IMR-90 (cell line): Measurements from ENCODE around the gene COX10. TPM values are rescaled to one million over a fixed set of nuclear protein-coding genes. Genes with fewer than 3 reads are reported as not detected.

Source experiments
- ATAC-seq: fragments of 200-7000 bp; cut with Tn5 transposase; 2 replicates; pipeline ENCODE4 v1.9.1; 2020; ENCODE audit warnings: low read depth, mild to moderate bottlenecking, moderate library complexity
- BruUV-seq: library from RNA; stranded (reverse); fragments of 400-500 nt; replicated peaks from 2 replicates; lab custom pipeline; 2021; lab: Mats Ljungman, UMichigan
- CTCF ChIA-PET: fragments of 300-600 bp; formaldehyde crosslinking; extraction: SDS; loops from one replicate; lab custom pipeline; 2021; ENCODE audit warnings: antibody characterized with exemption; lab: Yijun Ruan, JAX
- POLR2A ChIA-PET: fragments of 300-600 bp; sonication (Branson Sonifier 250); formaldehyde crosslinking; loops from one replicate; lab custom pipeline; 2022; ENCODE audit warnings: antibody characterized with exemption; ENCODE audit not compliant: unreplicated experiment; lab: Charles Lee
- DNase-seq: peaks from one replicate; pipeline ENCODE4 v3.0.0; 2013
- H2AFZ ChIP-seq: replicated peaks from 2 replicates; pipeline ENCODE3; 2013; ENCODE audit warnings: low read length, mild to moderate bottlenecking; ENCODE audit not compliant: poor library complexity
- H2AK5ac ChIP-seq: 2 replicates; pipeline ENCODE4 v1.6.1; 2013; ENCODE audit warnings: low read depth, low read length, inconsistent platforms
- H2AK9ac ChIP-seq: replicated peaks from 2 replicates; pipeline ENCODE3; 2013; ENCODE audit warnings: mild to moderate bottlenecking, low read depth, low read length, moderate library complexity; ENCODE audit not compliant: poor library complexity
- H2BK120ac ChIP-seq: 2 replicates; pipeline ENCODE4 v1.6.1; 2013; ENCODE audit warnings: low read depth, low read length, inconsistent platforms
- H2BK15ac ChIP-seq: 3 replicates; pipeline ENCODE4 v1.6.1; 2013; ENCODE audit warnings: low read depth, low read length, inconsistent platforms
- H2BK20ac ChIP-seq: 2 replicates; pipeline ENCODE4 v1.6.1; 2013; ENCODE audit warnings: low read depth, mild to moderate bottlenecking, inconsistent platforms, low read length, moderate library complexity
- H2BK5ac ChIP-seq: 2 replicates; pipeline ENCODE4 v1.6.1; 2013; ENCODE audit warnings: mild to moderate bottlenecking, low read depth, low read length, inconsistent platforms; ENCODE audit not compliant: poor library complexity, severe bottlenecking
- H3K14ac ChIP-seq: replicated peaks from 2 replicates; pipeline ENCODE4 v1.6.1; 2013; ENCODE audit warnings: low read depth, low read length, inconsistent platforms
- H3K18ac ChIP-seq: 2 replicates; pipeline ENCODE4 v1.6.1; 2013; ENCODE audit warnings: low read depth, low read length, control low read depth
- H3K23ac ChIP-seq: 2 replicates; pipeline ENCODE4 v1.6.1; 2013; ENCODE audit warnings: low read depth, low read length, inconsistent platforms
- H3K27ac ChIP-seq: 2 replicates; pipeline ENCODE4 v1.5.1; 2013; ENCODE audit warnings: mild to moderate bottlenecking, control low read depth, low read length; ENCODE audit not compliant: insufficient read depth
- H3K27me3 ChIP-seq: 2 replicates; pipeline ENCODE4 v1.6.1; 2013; ENCODE audit warnings: low read length; ENCODE audit not compliant: control insufficient read depth, insufficient read depth
- H3K36me3 ChIP-seq: 2 replicates; pipeline ENCODE4 v1.6.1; 2013; ENCODE audit warnings: low read length, mixed read lengths; ENCODE audit not compliant: control insufficient read depth, insufficient read depth
- H3K4ac ChIP-seq: 2 replicates; pipeline ENCODE4 v1.6.1; 2013; ENCODE audit warnings: low read depth, low read length, inconsistent platforms
- H3K4me1 ChIP-seq: 2 replicates; pipeline ENCODE4 v1.6.1; 2013; ENCODE audit warnings: low read length, mixed read lengths; ENCODE audit not compliant: control insufficient read depth, insufficient read depth
- H3K4me2 ChIP-seq: 2 replicates; pipeline ENCODE4 v1.6.1; 2013; ENCODE audit warnings: low read depth, mild to moderate bottlenecking, control low read depth, low read length, moderate library complexity
- H3K4me3 ChIP-seq: 2 replicates; pipeline ENCODE4 v1.5.1; 2013; ENCODE audit warnings: low read depth, mild to moderate bottlenecking, control low read depth, low read length, moderate library complexity; ENCODE audit not compliant: insufficient read depth
- H3K56ac ChIP-seq: 2 replicates; pipeline ENCODE4 v1.6.1; 2013; ENCODE audit warnings: low read length, inconsistent platforms; ENCODE audit not compliant: insufficient read depth; ENCODE audit errors: extremely low read depth
- H3K79me1 ChIP-seq, 2 experiments: 2 replicates each; pipeline ENCODE4 v1.6.1; 2013; ENCODE audit warnings: low read length in 2 of 2, inconsistent platforms in 1 of 2, low read depth in 1 of 2
- H3K9ac ChIP-seq: 2 replicates; pipeline ENCODE4 v1.6.1; 2013; ENCODE audit warnings: low read depth, low read length, control low read depth
- H3K9me1 ChIP-seq: 2 replicates; pipeline ENCODE4 v1.6.1; 2013; ENCODE audit warnings: low read length, inconsistent platforms; ENCODE audit not compliant: insufficient read depth
- H3K9me3 ChIP-seq: 2 replicates; pipeline ENCODE4 v1.6.1; 2013; ENCODE audit warnings: low read length; ENCODE audit not compliant: control insufficient read depth, insufficient read depth
- H4K20me1 ChIP-seq: 2 replicates; pipeline ENCODE4 v1.6.1; 2013; ENCODE audit warnings: low read length, inconsistent platforms; ENCODE audit not compliant: insufficient read depth
- H4K5ac ChIP-seq: 2 replicates; pipeline ENCODE4 v1.6.1; 2013; ENCODE audit warnings: mild to moderate bottlenecking, low read depth, low read length, control low read depth
- H4K8ac ChIP-seq, 2 experiments: 2 replicates each; pipeline ENCODE4 v1.6.1; 2013; ENCODE audit warnings: low read depth in 2 of 2, low read length in 2 of 2, control low read depth in 1 of 2, inconsistent platforms in 1 of 2
- H4K91ac ChIP-seq: 2 replicates; pipeline ENCODE4 v1.6.1; 2013; ENCODE audit warnings: low read depth, low read length, inconsistent platforms; ENCODE audit not compliant: insufficient read depth
- CHD1 ChIP-seq: IDR thresholded peaks from 2 replicates; pipeline ENCODE4 v1.6.1; 2012; ENCODE audit warnings: low read depth, low read length, improper control_type of control experiment
- POLR2A ChIP-seq: IDR thresholded peaks from 2 replicates; pipeline ENCODE4 v1.6.1; 2012; ENCODE audit warnings: mild to moderate bottlenecking, low read depth, low read length
- WGBS, 2 experiments: methylation state at CpG; one replicate each; pipeline versions ENCODE4 v1.1.5 to v1.1.7; 2013; ENCODE audit warnings: missing lambda C conversion rate in 2 of 2; ENCODE audit not compliant: insufficient read length in 1 of 2; ENCODE audit errors: extremely low coverage in 2 of 2; 5-methylcytosine and 5-hydroxymethylcytosine counted together
- dilution Hi-C: fragments of 300-500 bp; cut with HindIII; formaldehyde crosslinking; loops from one replicate; pipeline ENCODE4 v1.14.3; 2018; ENCODE audit warnings: low sequenced_read_pairs; ENCODE audit not compliant: unreplicated experiment
- in situ Hi-C: fragments of 300-500 bp; cut with MboI; formaldehyde crosslinking; loops from 3 replicates; pipeline ENCODE4 v1.14.3; 2019; ENCODE audit warnings: low sequenced_read_pairs, inconsistent platforms, mixed read lengths
- intact Hi-C: fragments of 100-400 bp; cut with micrococcal nuclease; formaldehyde crosslinking; loops from 2 replicates; pipeline ENCODE4 v1.10.0; 2022
- polyA plus RNA-seq, 3 experiments: library from polyadenylated mRNA; depleted of rRNA; stranded (reverse); fragments of >200 nt; gene quantifications; 2 replicates each; pipeline ENCODE4 v1.2.3, GENCODE V29; 2012; ENCODE audit warnings: low replicate concordance in 1 of 3
- total RNA-seq: library from RNA; depleted of rRNA; stranded (reverse); fragments of >200 nt; gene quantifications from 2 replicates; pipeline ENCODE4 v1.2.3, GENCODE V29; 2012

COX10 gene
- total and polyA plus RNA-seq, 2 of the 4 experiments (the other 2 are of a cell fraction) = 15.4 to 16.1 TPM

DNA sequence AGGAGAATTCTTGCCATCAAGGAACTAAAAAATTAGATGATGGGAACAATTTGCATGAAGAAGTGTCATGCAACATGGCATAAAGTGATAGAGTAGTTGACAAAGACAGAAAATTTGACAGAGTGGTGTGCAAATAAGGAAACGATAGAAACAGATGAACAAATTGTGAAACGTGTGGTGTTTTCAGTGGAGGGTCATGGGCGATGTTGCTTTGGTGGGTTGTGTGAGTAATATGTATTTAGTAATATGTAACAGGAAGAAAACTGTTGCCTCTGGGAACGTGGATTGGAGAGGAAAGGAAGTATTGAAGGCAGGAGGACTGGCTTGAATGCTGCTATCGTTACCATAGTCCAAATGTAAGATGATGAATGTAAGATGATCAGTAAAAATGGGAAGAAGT lies 3.6 kb downstream of the COX10 start:
- no peak overlapping the region for H4K8ac ChIP-seq
- no peak overlapping the region for H2BK5ac ChIP-seq
- H4K91ac ChIP-seq = no peak overlapping the region
- no peak overlapping the region for H2AK9ac ChIP-seq
- no peak for TF ChIP-seq CHD1
- TF ChIP-seq POLR2A = no peak
- in situ Hi-C loops (no loop called here), dilution Hi-C loops (no loop called here), intact Hi-C loops (no loop called here)
- H3K36me3 ChIP-seq = peaks cover 7% of the 10 kb centered on the region
- H3K9me3 ChIP-seq = no peaks in the 10 kb centered on the region
- no peak overlapping the region for H2BK20ac ChIP-seq
- ChIA-PET POLR2A (no interaction called here), CTCF (no interaction called here)
- no peak overlapping the region for H3K14ac ChIP-seq
- no peak overlapping the region for H3K4me3 ChIP-seq
- no peak overlapping the region for H2BK15ac ChIP-seq
- H3K9ac ChIP-seq = no peak overlapping the region
- no peak overlapping the region for H2AFZ ChIP-seq
- H3K4me2 ChIP-seq = no peak overlapping the region
- H3K56ac ChIP-seq = no peak overlapping the region
- H3K9me1 ChIP-seq = peaks cover 12% of the 10 kb centered on the region; the same call in 1 of the 2 replicates
- ATAC-seq (no peak), DNase-seq (no peak)
- no peak overlapping the region for H4K5ac ChIP-seq
- H3K79me1 ChIP-seq = peaks cover 31 to 53% of the 10 kb centered on the region in 2 experiments
- H3K4me1 ChIP-seq = peaks cover 3% of the 10 kb centered on the region
- H2BK120ac ChIP-seq = no peak overlapping the region
- H3K27ac ChIP-seq = no peak overlapping the region
- H3K23ac ChIP-seq = no peak overlapping the region
- no peaks in the 10 kb centered on the region for H3K27me3 ChIP-seq
- H4K20me1 ChIP-seq = no peaks in the 10 kb centered on the region; the same call in 1 of the 2 replicates
- no peak overlapping the region for H3K4ac ChIP-seq
- WGBS, 2 experiments = 97% methylated on average over 5 of the region's 5 CpGs; no CpG with 5 or more reads in 1 of the 2 experiments
- BruUV-seq = no TSS peak
- H2AK5ac ChIP-seq = no peak overlapping the region
- H3K18ac ChIP-seq = no peak overlapping the region
